Loucy (cell line): ENCODE measurements around the gene PKM.

ENCODE experiments used
- H2AFZ ChIP-seq: fragments of 200-600 bp; sonication (generic); 2 replicates; pipeline ENCODE4 v1.6.0; 2016; ENCODE audit warnings: antibody characterized with exemption, mild to moderate bottlenecking, low read length, moderate library complexity
- H3F3A ChIP-seq: fragments of 200-600 bp; 2 replicates; pipeline ENCODE4 v1.6.0; 2016; ENCODE audit warnings: antibody characterized with exemption, low read depth, mild to moderate bottlenecking
- H3K27me3 ChIP-seq: fragments of 200-600 bp; sonication (generic); 2 replicates; pipeline ENCODE4 v1.6.1; 2014; ENCODE audit warnings: low read length, mild to moderate bottlenecking; ENCODE audit not compliant: insufficient read depth, poor library complexity, severe bottlenecking
- H3K36me3 ChIP-seq: fragments of 200-600 bp; sonication (generic); 2 replicates; pipeline ENCODE4 v1.6.1; 2016; ENCODE audit warnings: low read length; ENCODE audit not compliant: insufficient read depth
- H3K4me1 ChIP-seq: fragments of 200-600 bp; sonication (generic); 2 replicates; pipeline ENCODE4 v1.5.1; 2014; ENCODE audit warnings: low read length, mild to moderate bottlenecking; ENCODE audit not compliant: insufficient read depth, poor library complexity, severe bottlenecking
- H3K4me2 ChIP-seq: fragments of 200-600 bp; sonication (generic); 2 replicates; pipeline ENCODE4 v1.6.0; 2014; ENCODE audit warnings: antibody characterized with exemption, low read length, low read depth, mild to moderate bottlenecking; ENCODE audit not compliant: poor library complexity, severe bottlenecking
- H3K4me3 ChIP-seq: fragments of 200-600 bp; sonication (generic); 2 replicates; pipeline ENCODE4 v1.5.1; 2014; ENCODE audit warnings: low read length, mild to moderate bottlenecking, mixed read lengths; ENCODE audit not compliant: poor library complexity, severe bottlenecking
- H3K79me2 ChIP-seq: fragments of 200-600 bp; sonication (generic); 2 replicates; pipeline ENCODE4 v1.6.1; 2014; ENCODE audit warnings: low read length; ENCODE audit not compliant: insufficient read depth
- H3K9ac ChIP-seq: fragments of 200-600 bp; sonication (generic); 2 replicates; pipeline ENCODE4 v1.6.0; 2014; ENCODE audit warnings: mild to moderate bottlenecking, low read depth, low read length, moderate library complexity; ENCODE audit not compliant: poor library complexity, severe bottlenecking
- H3K9me2 ChIP-seq: fragments of 200-600 bp; sonication (generic); replicated peaks from 2 replicates; pipeline ENCODE4 v1.6.1; 2016; ENCODE audit warnings: low read depth, low read length, mixed read lengths
- H3K9me3 ChIP-seq: fragments of 200-600 bp; sonication (generic); 2 replicates; pipeline ENCODE4 v1.6.1; 2014; ENCODE audit warnings: mild to moderate bottlenecking, antibody characterized with exemption, low read length, low read depth; ENCODE audit not compliant: insufficient read depth
- H4K20me1 ChIP-seq: fragments of 200-600 bp; sonication (generic); 2 replicates; pipeline ENCODE4 v1.6.0; 2014; ENCODE audit warnings: antibody characterized with exemption, low read length, mild to moderate bottlenecking; ENCODE audit not compliant: insufficient read depth, poor library complexity, severe bottlenecking
- CTCF ChIP-seq: fragments of 200-600 bp; sonication (generic); conservative IDR thresholded peaks from 2 replicates; pipeline ENCODE4 v1.5.1; 2014; ENCODE audit warnings: mild to moderate bottlenecking, antibody characterized with exemption, low read length
- EZH2phosphoT487 ChIP-seq: fragments of 200-600 bp; IDR thresholded peaks from 2 replicates; pipeline ENCODE4 v1.6.1; 2018; ENCODE audit warnings: antibody characterized with exemption, mild to moderate bottlenecking, moderate library complexity, borderline replicate concordance

The PKM gene

GRCh38 chr15:72166716-72167417 lies 64.1 kb downstream of the PKM start:
- no peaks in the 10 kb centered on the region for H3K27me3 ChIP-seq
- no peaks in the 10 kb centered on the region; the same call in 1 of the 2 replicates for H3F3A ChIP-seq
- no peak overlapping the region for H3K9ac ChIP-seq
- H3K79me2 ChIP-seq = no peaks in the 10 kb centered on the region
- no peaks in the 10 kb centered on the region for H3K9me2 ChIP-seq
- H3K4me2 ChIP-seq = no peak overlapping the region
- no peaks in the 10 kb centered on the region for H3K36me3 ChIP-seq
- no peaks in the 10 kb centered on the region for H4K20me1 ChIP-seq
- peaks cover 31% of the 10 kb centered on the region for H3K4me1 ChIP-seq
- TF ChIP-seq CTCF (no peak), EZH2phosphoT487 (no peak)
- no peaks in the 10 kb centered on the region for H3K9me3 ChIP-seq
- no peak overlapping the region for H2AFZ ChIP-seq
- H3K4me3 ChIP-seq = no peak overlapping the region

DNA sequence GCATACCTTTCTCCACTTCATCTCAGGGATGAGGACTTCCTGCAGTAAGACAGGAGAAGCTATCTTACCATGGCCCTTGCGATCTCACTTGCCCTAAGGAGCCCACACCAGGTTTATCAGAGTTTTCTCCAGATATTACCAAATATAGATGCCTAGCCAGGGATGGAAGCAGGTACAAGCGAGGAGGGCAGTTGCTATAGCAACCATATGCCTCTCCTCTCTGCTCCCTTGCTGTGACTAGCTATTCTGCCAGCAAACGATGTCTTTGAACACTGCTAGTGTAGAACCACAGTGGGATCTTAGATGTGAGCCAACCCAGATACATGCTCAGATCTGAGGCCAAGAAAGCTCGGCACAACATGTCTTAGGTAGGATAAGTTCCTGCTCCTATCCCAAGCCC lies 67.3 kb downstream of the PKM start:
- Histone ChIP-seq H3K9me3 (no peaks in the 10 kb centered on the region), H3K27me3 (no peaks in the 10 kb centered on the region), H3K4me1 (peaks cover 14% of the 10 kb centered on the region), H3F3A (no peaks in the 10 kb centered on the region; the same call in 1 of the 2 replicates), H3K36me3 (no peaks in the 10 kb centered on the region), H3K9me2 (no peaks in the 10 kb centered on the region), H2AFZ (no peak overlapping the region), H3K79me2 (no peaks in the 10 kb centered on the region), H3K4me3 (no peak overlapping the region), H3K9ac (no peak overlapping the region), H4K20me1 (no peaks in the 10 kb centered on the region), H3K4me2 (no peak overlapping the region)
- TF ChIP-seq EZH2phosphoT487 (no peak), CTCF (no peak)

DNA sequence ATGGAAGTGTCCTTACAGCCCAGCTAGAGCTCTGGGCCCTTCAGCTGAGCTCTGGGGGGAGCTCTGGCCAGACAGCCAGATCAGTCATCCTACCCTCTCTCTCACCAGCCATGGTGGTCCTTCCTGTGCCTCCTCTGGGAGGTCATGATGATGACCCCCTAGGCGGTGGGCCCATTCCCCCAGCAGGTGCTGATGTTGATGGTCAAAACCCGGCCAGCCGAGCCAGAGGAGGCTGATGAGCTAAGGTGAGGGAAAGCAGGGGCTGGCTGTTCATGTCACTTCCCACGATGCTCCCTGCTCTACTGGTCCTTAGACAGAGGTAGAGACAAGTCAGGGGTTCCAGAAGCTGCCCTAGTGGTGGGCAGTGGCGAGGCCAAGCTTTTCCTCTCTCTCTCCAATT lies 68.4 kb downstream of the PKM start:
- Histone ChIP-seq H3K9me3 (no peaks in the 10 kb centered on the region), H3K4me2 (no peak overlapping the region), H2AFZ (no peak overlapping the region), H3K9ac (no peak overlapping the region), H3K4me1 (peaks cover 3% of the 10 kb centered on the region), H3K9me2 (no peaks in the 10 kb centered on the region), H3K27me3 (no peaks in the 10 kb centered on the region), H3K79me2 (no peaks in the 10 kb centered on the region), H3F3A (no peaks in the 10 kb centered on the region), H3K36me3 (no peaks in the 10 kb centered on the region), H3K4me3 (no peak overlapping the region), H4K20me1 (no peaks in the 10 kb centered on the region)
- no peak for TF ChIP-seq EZH2phosphoT487
